Mesenteric fat pad (tissue), 1 donor: ENCODE data around the gene TTC27. TPM values are rescaled to one million over a fixed set of nuclear protein-coding genes. Genes with fewer than 3 reads are reported as not detected.
"Not testable (repeated sequence)": the region's sequence is repeated elsewhere in the genome, so short reads cannot be mapped to it uniquely, and the experiment has no call there.

ENCODE experiments used
- DNase-seq: peaks from one replicate; pipeline ENCODE4 v3.0.0-alpha.2; 2020; ENCODE audit warnings: low spot score
- total RNA-seq: library from RNA; stranded (reverse); fragmentation: NEBNext Ultra II Directional; extraction: Animal tissue kit (Norgen Biotek cat#: 25700); gene quantifications from one replicate; pipeline ENCODE4 v1.2.1, GENCODE V29; 2021
- donor health status: DM: yes; HTN: yes; CAD: no.

The TTC27 gene
- total RNA-seq, 1 donor from 2014 or later: 19.1 TPM

DNA sequence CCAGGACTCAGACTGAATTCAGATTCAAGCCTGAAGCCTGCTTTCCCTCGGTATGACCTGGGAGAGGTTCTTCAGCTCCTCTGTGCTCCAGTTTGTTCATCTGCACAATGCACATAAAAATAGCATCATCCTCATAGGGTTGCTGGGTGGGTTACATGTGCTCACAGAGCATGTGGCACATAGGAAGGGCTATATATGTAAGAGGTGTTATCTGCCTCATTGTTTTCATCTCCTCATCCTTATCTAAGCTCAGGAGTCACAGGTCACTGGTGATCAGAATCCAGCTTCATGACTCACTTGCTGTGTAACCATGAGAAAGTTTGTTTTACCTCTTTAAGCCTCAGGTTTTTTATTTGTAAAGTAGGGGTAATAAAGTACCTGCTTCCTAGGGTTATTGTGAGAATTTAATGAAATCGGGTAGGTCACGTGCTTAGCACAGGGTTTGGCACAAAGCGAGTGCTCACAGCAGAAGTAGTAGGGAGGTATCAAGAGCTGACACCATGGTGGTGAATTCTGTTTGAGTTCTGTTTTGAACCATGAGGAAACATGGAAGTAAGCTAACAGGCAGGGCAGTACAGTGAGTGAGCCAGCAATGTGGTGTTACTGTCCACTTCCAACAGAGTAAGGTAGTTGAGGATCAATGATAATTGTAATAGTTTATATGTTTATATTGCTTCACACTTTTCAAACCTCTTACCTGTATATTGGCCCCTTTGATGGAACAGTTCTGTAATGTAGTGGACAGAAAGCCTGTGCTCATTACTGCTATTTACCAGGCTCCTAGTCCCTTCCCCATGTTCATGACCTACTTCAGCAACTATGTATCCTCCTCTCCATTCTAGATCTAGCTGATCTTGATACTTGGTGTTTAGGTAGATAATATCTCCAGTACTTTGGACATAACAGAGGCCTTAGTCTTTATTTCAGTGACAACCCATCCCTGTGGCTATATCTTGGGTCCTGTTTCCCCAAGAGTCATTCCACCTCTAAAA lies 177.6 kb downstream of the TTC27 start:
- no peak for DNase-seq

DNA sequence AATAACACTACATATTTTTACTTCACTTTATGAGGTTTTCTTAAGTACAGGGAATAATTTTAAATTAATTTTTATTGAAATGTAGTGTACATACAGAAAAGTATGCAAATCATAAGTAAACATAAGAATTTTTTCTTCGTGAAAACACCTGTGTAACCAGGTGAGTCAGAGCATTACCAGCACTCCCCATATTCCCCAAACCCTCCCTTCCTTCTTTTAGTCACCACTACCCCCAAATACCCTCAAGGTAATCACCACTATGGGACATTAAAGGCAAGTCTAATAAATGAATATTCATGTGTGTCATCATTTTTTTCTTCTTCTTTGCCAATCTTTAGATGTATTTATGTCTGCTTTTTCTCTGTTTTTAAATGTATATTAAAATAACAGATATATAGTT lies 179.0 kb downstream of the TTC27 start:
- no peak for DNase-seq

DNA sequence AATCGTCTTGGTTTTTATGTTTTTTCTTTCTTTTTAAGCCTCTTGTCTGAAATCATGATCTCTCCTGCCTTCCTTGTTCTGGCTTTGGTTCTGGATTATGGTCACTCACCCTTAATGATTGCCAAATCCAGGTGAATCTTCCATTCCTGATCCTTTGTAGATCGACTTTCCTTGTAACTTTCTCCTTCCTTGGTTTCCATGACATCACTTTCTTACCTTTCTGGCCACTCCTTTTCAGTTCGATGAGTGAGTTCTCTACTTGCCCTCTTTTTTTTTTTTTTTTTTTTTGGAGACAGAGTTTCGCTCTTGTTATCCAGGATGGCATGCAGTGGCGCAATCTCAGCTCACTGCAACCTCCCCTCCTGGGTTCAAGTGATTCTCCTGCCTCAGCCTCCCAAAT lies 179.8 kb downstream of the TTC27 start:
- no peak for DNase-seq

DNA sequence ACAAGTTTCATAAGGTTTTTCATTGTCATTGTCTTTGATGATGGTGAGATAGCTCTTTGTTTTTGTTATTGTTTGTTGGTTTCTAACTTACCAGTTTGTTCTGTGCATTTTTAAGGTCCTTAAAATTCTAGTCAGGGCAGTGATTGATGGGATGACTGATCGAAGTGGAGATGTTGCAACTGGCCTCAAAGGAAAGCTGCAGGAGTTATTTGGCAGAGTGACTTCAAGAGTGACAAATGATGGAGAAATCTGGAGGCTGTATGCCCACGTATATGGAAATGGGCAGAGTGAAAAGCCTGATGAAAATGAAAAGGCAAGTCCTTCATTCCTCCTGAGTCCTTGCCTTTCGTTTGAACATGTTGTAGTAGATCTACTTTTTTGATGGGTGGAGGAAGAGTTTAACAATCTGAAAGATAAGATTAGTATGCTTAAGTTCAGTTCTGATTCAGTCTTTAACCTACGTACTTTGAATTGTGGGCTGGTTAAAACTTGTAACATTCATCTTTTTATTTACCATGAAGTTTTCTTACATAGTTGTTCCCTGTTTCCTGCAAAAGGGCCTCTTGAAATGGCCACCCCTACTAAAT lies 183.2 kb downstream of the TTC27 start:
- DNase-seq: no peak

DNA sequence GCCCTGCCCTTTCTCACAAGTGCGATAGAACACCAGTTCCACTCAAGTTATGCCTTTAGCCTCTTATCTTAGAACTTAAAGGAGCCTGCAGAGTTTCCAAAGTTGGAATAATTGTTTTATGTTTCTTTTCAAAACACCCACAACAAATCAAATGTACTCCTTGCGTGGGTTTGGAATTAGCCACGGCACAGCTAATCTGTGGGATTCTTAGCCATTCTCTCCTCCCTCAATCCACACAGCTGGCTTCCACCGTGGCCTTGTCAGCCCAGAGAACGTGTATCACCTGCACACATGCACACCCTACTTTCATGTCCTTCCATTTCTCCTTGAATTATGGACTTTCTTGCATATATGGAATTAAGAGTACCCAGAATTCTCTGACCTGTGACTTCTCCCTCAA lies 183.8 kb downstream of the TTC27 start:
- DNase-seq: no peak

DNA sequence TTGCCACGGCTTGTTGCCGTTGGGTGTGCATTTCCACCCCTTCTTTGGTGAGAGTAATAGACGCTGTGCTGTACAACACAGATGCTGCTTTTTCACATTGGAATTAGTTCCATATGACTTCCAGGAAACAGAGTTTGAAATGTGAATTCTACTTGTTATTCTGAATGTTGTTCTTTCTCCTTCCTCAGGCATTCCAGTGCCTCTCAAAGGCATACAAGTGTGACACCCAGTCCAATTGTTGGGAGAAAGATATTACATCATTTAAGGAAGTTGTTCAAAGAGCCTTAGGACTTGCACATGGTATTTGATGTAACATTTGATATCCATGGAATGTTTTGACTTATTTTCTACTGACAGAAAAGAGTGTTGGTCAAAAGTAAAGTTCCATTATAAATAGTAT lies 184.5 kb downstream of the TTC27 start:
- DNase-seq: no peak

DNA sequence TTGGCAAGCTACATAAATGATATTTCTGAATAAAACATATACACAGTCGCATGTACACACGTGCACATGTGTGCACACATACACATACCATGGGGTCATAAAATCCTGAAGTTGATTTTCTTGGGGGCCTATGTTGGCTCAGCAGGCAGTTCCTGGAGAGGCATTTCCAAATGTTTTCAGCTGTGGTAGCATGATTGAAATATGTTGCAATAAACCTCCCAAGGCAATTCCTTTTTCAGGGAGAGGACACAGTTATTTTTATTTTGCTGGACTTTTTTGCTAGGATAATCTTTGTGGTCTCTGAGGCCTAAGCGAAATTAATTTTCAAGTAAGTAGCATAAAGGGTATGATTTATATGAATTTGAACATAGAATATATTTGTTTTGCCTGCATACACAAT lies 192.2 kb downstream of the TTC27 start:
- no peak for DNase-seq

DNA sequence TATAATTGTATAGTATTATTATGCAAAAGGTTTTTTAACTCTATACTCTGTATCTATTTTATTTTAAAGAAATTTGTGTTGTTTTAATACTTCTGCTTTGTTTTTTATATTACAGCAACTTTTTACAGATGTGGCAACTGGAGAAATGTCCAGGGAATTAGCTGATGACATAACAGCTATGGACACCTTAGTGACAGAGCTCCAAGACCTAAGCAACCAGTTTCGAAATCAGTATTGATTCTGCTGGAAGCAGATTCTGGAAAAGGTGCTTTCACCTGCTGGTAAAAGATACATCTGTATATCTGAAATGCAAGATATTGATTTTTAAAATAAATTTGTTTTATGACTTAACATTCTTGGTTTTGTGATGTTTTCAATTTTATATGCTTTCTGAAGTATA lies 192.9 kb downstream of the TTC27 start:
- DNase-seq: no peak

DNA sequence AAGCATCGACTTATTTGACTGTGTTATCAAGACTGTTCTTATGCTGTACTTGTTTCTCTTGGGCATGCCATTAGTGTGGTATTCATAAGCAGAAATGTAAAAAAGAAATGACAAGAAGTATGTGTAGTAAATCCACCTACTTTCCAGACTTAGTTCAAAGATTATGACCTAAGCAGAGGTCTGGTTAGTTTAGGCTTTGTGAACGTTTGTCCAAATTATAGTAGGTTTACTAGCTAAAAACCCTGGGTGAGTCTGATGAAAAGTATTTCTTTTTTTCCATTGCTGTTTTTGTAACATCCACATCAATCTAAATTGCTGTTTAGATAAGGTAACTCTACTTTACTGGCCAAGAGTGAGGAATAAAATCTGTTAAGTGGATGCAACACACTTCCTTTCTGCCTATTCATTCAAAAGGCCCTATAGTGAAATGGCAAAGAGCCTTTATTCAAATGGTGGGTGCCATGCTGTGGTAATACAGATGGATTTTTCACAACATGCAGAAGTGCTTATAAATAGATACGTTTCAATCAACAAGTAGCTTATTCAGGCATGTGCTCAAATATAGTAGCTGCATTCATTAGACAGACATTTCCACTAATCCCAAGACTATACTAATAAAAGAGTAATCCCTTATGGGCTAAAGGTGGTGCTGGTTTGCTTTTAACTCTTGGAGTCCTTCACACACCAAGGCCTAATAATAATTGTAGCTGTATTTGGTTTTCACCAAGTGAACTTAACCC lies 196.4 kb downstream of the TTC27 start:
- DNase-seq: no peak

DNA sequence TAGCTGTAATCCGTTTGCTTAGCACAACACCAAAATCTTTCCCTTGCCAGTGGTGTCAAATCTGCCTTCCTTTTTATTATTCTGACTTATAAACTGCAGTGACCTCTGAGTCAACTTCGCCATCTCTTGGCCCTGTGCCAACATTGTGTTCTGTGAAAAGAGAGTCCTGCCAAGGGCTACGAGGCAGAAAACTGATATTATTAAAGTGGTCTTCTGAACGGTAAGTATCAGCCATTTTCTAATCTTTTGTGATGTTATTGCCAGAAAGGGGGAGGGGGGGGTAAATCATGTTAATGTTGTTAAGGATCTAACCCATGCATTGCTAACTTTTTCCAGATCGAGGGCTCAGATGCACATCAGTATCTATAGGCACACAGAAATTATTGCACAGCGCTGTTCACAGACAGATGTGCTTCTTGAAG lies 197.5 kb downstream of the TTC27 start:
- DNase-seq: no peak

DNA sequence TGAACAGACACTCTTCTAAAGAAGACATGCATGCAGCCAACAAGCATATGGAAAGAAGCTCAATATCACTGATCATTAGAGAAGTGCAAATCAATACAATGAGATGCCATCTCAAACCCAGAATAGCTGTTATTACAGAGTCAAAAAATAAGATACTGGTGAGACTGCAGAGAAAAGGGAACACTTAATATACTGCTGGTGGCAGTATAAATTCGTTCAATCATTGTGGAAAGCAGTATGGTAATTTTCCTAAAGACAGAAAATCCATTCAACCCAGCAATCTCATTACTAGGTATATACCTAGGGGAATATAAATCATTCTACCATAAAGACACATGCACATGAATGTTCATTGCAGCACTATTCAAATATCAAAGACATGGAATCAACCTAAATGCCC lies 202.3 kb downstream of the TTC27 start:
- no peak for DNase-seq

DNA sequence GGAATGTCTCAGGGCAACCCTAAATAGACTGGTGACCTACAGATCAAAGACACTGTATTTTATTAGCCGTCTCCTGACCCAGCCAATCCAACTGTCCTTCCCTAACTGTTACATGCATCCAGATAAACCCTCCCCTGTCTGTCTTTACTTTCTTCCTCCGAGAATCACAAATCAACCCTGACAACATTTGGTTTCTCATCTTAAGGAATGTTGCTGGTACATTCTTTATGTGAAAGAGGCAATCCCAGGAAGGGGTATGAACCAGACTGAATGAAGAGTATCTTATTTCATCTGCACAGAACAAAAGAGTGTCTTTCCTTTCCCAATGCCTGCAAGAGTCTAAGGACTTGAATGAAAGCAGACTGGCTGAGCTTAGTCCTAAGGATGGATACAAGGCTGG lies 205.0 kb downstream of the TTC27 start:
- no peak for DNase-seq

DNA sequence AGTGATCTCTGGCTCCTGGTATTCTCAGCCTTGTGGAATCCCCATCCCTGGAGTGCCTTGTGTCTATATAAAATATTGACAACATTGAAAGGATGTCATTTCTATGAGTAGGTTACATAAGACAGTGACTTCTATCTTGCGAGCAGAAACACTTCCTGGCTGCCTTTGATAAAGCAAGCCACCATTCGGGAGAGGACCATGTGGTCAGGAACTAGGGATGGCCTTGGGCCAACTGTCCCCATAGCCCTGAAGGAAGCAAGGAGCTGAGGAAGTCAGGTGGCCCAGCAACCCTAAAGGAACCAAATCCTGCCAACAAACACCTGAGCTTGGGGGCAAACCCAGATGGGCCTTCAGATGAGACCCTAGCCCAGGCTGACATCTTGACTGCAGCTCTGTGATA lies 205.9 kb downstream of the TTC27 start:
- no peak for DNase-seq

DNA sequence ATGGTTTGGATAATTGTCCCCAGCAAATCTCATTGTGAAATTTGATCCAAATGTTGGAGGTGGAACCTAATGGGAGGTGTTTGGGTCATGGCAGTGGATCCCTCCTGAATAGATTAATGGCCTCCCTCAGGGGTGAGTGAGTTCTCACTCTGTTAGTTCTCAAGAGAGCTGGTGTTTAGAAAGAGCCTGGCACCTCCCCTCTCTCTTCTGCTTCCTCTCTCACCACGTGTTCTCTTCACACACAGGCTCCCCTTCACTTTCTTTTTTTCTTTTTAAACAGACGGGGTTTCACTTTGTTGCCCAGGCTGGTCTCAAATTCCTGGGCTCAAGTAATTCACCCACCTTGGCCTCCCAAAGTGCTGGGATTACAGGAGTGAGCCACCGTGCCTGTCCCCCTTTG lies 207.3 kb downstream of the TTC27 start:
- DNase-seq: no peak

DNA sequence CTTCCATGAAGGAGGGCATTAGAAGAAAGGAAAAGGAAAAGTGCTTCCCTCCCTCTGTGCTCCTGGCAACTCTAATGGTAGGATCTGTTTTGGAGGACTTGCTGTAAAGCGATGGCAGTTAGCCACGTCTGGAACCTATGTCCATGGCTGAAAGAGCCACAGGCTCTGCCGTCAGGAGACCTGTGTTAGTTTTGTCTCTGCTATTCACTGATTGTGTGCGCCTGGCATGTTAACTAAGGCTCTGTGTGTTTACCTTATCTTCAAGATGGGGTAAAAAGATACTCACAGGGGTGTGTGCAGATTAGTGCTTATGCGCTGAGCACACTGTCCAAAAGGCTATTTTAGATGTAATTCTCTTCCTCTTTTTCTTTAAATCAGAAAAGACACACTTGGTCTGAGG lies 209.1 kb downstream of the TTC27 start:
- DNase-seq: no peak

DNA sequence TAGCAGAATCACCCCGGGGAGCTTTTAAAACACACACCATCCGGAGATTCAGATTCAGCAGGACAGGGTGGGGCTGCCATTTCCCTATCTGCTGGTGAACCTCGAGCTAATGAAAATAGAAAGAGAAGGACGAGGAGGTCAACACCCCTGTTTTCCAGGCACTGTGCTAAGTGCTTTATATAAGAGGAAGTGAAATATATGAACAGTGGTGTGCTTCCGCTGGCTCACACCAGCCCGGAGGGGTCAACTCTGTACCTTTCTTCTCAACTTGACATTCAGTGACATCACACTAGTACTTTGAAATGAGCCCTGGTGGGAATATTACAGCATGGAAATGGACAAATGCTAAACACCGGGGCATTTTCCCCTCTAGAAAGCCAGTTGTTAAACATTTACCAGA lies 210.6 kb downstream of the TTC27 start:
- DNase-seq: no peak

DNA sequence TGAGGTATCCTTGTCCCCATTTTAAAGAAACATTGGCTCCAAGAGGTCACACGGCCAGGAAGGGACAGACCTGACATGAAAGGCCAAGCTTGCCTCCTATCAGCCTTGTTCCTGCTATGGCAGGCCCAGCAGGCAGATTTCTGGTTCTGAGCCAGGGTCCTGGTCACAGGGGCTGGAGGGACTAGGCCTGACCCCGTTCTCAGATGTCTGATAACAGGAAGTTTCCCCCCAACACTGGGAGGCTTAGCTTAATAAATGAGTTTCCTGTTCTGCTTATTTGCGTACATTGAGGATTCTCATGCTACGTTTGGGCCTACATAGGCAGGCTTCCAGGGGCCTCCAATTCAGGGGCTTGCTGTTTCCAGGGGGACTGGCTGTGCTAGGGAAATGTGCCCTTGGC lies 211.1 kb downstream of the TTC27 start:
- no peak for DNase-seq

DNA sequence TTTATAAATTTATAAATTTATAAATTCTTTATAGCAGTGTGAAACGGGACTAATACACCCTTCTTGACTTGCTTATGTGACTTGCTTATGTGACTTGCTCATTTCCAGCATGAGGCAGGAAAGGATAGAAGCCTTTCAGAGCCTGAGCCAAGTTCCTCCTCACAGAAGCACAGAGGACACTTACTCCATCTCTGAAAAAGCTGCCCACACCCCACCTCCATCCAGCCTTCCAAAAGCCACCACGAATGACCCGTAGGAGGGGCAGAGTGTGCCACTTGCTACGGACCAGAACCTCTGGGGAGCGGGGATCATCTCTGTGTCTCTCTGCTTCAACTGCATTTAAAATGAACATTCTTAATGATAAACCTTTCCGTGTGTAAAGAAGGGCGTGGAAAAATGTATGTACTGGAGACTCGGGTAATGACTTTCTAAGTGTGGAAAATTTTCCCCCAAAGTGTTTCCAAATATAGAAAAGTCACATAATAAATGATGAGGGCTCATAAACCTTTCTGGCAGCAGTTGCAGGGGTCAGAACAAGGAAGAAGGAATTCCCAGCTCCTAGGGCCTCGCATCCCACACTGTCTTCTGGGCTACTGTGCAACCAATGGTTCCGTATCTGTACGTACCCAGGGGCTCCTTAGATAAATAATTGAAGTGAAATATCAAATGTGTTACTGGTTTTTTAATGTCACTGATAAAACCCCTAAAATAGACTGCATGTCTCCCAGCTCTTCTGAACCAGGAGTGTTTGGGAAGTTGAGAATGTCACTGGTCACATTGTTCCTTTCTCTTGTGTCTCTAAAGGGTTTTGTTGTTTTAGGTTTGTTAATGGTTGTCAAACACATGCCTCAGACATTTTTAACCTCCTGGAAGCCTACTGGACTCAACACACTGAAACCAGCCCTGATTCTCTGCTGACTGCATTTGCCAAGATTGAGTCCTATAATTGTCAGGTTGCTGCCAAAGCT lies 214.4 kb downstream of the TTC27 start:
- no peak for DNase-seq

DNA sequence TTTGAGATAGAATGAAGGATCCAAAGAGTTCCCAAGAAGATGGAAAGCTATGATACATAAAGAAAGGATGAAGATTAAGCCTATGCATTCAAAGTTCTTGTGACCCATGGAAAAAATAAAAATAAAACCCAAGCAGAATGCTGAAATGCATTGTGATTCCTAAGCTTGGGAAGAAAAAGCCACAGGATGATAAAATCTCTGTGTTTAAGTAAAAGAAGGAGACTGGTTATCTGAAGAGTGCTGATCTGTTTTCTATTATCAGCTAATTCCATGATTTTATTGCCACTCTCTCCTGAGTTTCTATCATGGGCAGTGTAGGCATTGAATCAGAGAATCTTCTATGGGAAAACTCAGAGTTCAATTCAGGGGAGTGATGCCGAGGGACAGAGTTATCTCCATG lies 215.8 kb downstream of the TTC27 start:
- no peak for DNase-seq

DNA sequence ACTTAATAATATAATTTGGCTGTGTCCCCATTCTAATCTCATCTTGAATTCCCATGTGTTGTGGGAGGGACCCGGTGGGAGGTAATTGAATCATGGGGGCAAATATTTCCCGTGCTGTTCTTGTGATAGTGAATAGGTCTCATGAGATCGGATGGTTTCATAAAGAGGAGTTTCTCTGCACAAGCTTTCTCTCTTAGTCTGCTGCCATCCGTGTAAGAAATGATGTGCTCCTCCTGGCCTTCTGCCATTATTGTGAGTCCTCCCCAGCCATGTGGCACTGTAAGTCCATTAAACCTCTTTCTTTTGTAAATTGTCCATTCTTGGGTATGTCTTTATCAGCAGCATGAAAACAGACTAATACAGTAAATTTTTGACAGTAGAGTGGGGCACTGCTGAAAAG lies 216.4 kb downstream of the TTC27 start:
- DNase-seq: no peak

DNA sequence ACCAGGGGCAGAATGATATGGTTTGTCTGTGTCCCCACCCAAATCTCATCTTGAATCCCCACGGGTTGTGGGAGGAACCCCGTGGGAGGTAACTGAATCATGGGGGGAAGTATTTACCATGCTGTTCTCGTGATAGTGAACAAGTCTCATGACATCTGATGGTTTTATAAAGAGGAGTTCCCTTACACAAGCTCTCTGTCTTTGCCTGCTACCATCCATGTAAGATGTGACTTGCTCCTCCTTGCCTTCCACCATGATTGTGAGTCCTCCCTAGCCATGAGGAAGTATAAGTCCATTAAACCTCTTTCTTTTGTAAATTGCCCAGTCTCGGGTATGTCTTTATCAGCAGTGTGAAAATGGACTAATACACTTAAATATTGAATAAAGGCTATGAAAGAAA lies 218.4 kb downstream of the TTC27 start:
- DNase-seq: not testable (repeated sequence)
